Thyroid gland (tissue), 4 donors: Measurements from ENCODE around the gene ZDBF2.

Experiments used
- CTCF ChIP-seq, 6 experiments: fragments of 200-600 bp in 3 of 6; fragments of 450-650 bp in 3 of 6; sonication (generic) in 3 of 6; IDR thresholded peaks; one replicate each; pipeline ENCODE4 v1.5.1; 2016 to 2019; ENCODE audit warnings: antibody characterized with exemption in 6 of 6, mild to moderate bottlenecking in 2 of 6, inconsistent platforms in 1 of 6, moderate library complexity in 1 of 6
- POLR2A ChIP-seq, 2 donors: fragments of 450-650 bp; IDR thresholded peaks; one replicate each; pipeline ENCODE4 v1.6.1; 2017; ENCODE audit warnings: antibody characterized with exemption in 2 of 2, mild to moderate bottlenecking in 2 of 2, moderate library complexity in 1 of 2

GRCh38 chr2:206275312-206276055 is 1.0 kb downstream of the ZDBF2 start:
- TF ChIP-seq CTCF (IDR thresholded peaks at IDR 0.05) (no peak), POLR2A (IDR thresholded peaks at IDR 0.05) (no peak)
